ENCODE data around the gene DTHD1.

Gene DTHD1

GRCh38 chr4:36267486-36268268 lies 13.7 kb upstream of the DTHD1 start:
- in situ Hi-C loops (cut with MboI; ENCODE audit: low pct_unique_long_range_greater_than_20kb, low sequenced_read_pairs) = no loop called here
- peak; percentile 18 for DNase-seq

GRCh38 chr4:36269101-36269500 lies 12.3 kb upstream of the DTHD1 start:
- no peak for DNase-seq
- in situ Hi-C loops (cut with MboI; ENCODE audit: low pct_unique_long_range_greater_than_20kb, low sequenced_read_pairs) = no loop called here

GRCh38 chr4:36269533-36270173 lies 11.8 kb upstream of the DTHD1 start:
- in situ Hi-C loops (cut with MboI; ENCODE audit: low pct_unique_long_range_greater_than_20kb, low sequenced_read_pairs) = no loop called here
- no peak for DNase-seq

GRCh38 chr4:36273276-36273675 lies 8.1 kb upstream of the DTHD1 start:
- in situ Hi-C loops (cut with MboI; ENCODE audit: low pct_unique_long_range_greater_than_20kb, low sequenced_read_pairs) = no loop called here
- no peak for DNase-seq

- in situ Hi-C loops (cut with MboI; ENCODE audit: low pct_unique_long_range_greater_than_20kb, low sequenced_read_pairs) = no loop called here
- DNase-seq = no peak
These were observed 7.3 kb upstream of the DTHD1 start for GRCh38 chr4:36274158-36274557.

- in situ Hi-C loops (cut with MboI; ENCODE audit: low pct_unique_long_range_greater_than_20kb, low sequenced_read_pairs) = no loop called here
- DNase-seq = no peak
These were observed 3.9 kb upstream of the DTHD1 start for GRCh38 chr4:36277533-36277932.

- in situ Hi-C loops (cut with MboI; ENCODE audit: low pct_unique_long_range_greater_than_20kb, low sequenced_read_pairs) = no loop called here
- no peak for DNase-seq
These were observed 2.6 kb upstream of the DTHD1 start for GRCh38 chr4:36278789-36279188.

GRCh38 chr4:36280555-36280954 lies 861 bp upstream of the DTHD1 start:
- in situ Hi-C loops (cut with MboI; ENCODE audit: low pct_unique_long_range_greater_than_20kb, low sequenced_read_pairs) = no loop called here
- DNase-seq = peak; percentile 39

- in situ Hi-C loops (cut with MboI; ENCODE audit: low pct_unique_long_range_greater_than_20kb, low sequenced_read_pairs) = no loop called here
- no peak for DNase-seq
These were observed 1.2 kb downstream of the DTHD1 start for GRCh38 chr4:36282503-36283030.

- DNase-seq = no peak
- in situ Hi-C loops (cut with MboI; ENCODE audit: low pct_unique_long_range_greater_than_20kb, low sequenced_read_pairs) = no loop called here
These were observed 2.6 kb downstream of the DTHD1 start for GRCh38 chr4:36283912-36284465.

- peak; percentile 76 for DNase-seq
- in situ Hi-C loops (cut with MboI; ENCODE audit: low pct_unique_long_range_greater_than_20kb, low sequenced_read_pairs) = no loop called here
These were observed 4.5 kb downstream of the DTHD1 start for GRCh38 chr4:36285784-36286480.

GRCh38 chr4:36286481-36286871 lies 5.1 kb downstream of the DTHD1 start:
- in situ Hi-C loops (cut with MboI; ENCODE audit: low pct_unique_long_range_greater_than_20kb, low sequenced_read_pairs) = no loop called here
- DNase-seq = no peak

- in situ Hi-C loops (cut with MboI; ENCODE audit: low pct_unique_long_range_greater_than_20kb, low sequenced_read_pairs) = no loop called here
- no peak for DNase-seq
These were observed 7.5 kb downstream of the DTHD1 start for GRCh38 chr4:36288731-36289426.

- in situ Hi-C loops (cut with MboI; ENCODE audit: low pct_unique_long_range_greater_than_20kb, low sequenced_read_pairs) = no loop called here
- DNase-seq = no peak
These were observed 9.2 kb downstream of the DTHD1 start for GRCh38 chr4:36290641-36291040.

- in situ Hi-C loops (cut with MboI; ENCODE audit: low pct_unique_long_range_greater_than_20kb, low sequenced_read_pairs) = no loop called here
- DNase-seq = peak; percentile 33
These were observed 11.3 kb downstream of the DTHD1 start for GRCh38 chr4:36292556-36293188.

- in situ Hi-C loops (cut with MboI; ENCODE audit: low pct_unique_long_range_greater_than_20kb, low sequenced_read_pairs) = no loop called here
- DNase-seq = no peak
These were observed 19.7 kb downstream of the DTHD1 start for GRCh38 chr4:36301127-36301526.

GRCh38 chr4:36303426-36304137 lies 22.2 kb downstream of the DTHD1 start:
- in situ Hi-C loops (cut with MboI; ENCODE audit: low pct_unique_long_range_greater_than_20kb, low sequenced_read_pairs) = no loop called here
- DNase-seq = peak; percentile 86

GRCh38 chr4:36304138-36304681 lies 22.8 kb downstream of the DTHD1 start:
- in situ Hi-C loops (cut with MboI; ENCODE audit: low pct_unique_long_range_greater_than_20kb, low sequenced_read_pairs) = no loop called here
- DNase-seq = no peak
